Measurements from ENCODE around the gene CORO2A.
"Not testable (repeated sequence)": the region's sequence is repeated elsewhere in the genome, so short reads cannot be mapped to it uniquely, and the experiment has no call there.

CORO2A gene

GRCh38 chr9:98135938-98136337 is 56.5 kb downstream of the CORO2A start:
- no peak for DNase-seq

- DNase-seq: no peak
Measured at GRCh38 chr9:98135558-98135934, 56.9 kb downstream of the CORO2A start.

GRCh38 chr9:98134702-98135557 is 57.5 kb downstream of the CORO2A start:
- no peak for DNase-seq

- no peak for DNase-seq
Measured at GRCh38 chr9:98132806-98133631, 59.4 kb downstream of the CORO2A start.

GRCh38 chr9:98132158-98132557 is 60.3 kb downstream of the CORO2A start:
- DNase-seq: no peak

GRCh38 chr9:98130576-98131228 is 61.7 kb downstream of the CORO2A start:
- DNase-seq: no peak

GRCh38 chr9:98130060-98130459 is 62.4 kb downstream of the CORO2A start:
- DNase-seq: not testable (repeated sequence)

- DNase-seq: no peak
Measured at GRCh38 chr9:98129451-98129881, 63.0 kb downstream of the CORO2A start.

- no peak for DNase-seq
Measured at GRCh38 chr9:98128316-98128715, 64.1 kb downstream of the CORO2A start.

GRCh38 chr9:98127226-98127625 is 65.2 kb downstream of the CORO2A start:
- DNase-seq: no peak

GRCh38 chr9:98124637-98125426 is 67.6 kb downstream of the CORO2A start:
- no peak for DNase-seq

GRCh38 chr9:98124091-98124490 is 68.3 kb downstream of the CORO2A start:
- DNase-seq: not testable (repeated sequence)

GRCh38 chr9:98121058-98121457 is 71.4 kb downstream of the CORO2A start:
- peak; percentile 27 for DNase-seq

- DNase-seq: no peak
Measured at GRCh38 chr9:98120476-98120875, 72.0 kb downstream of the CORO2A start.

- peak; percentile 42 for DNase-seq
Measured at GRCh38 chr9:98118640-98119601, 73.5 kb downstream of the CORO2A start, which contains the start of gene TRIM14. TRIM14 (minus strand) TSS chr9:98119222; CDS start chr9:98119188, 34 bp downstream.

GRCh38 chr9:98117984-98118639 is 74.3 kb downstream of the CORO2A start:
- peak; percentile 62 for DNase-seq

- DNase-seq: not testable (repeated sequence)
Measured at GRCh38 chr9:98117097-98117496, 75.3 kb downstream of the CORO2A start.

- no peak for DNase-seq
Measured at GRCh38 chr9:98109052-98109451, 83.4 kb downstream of the CORO2A start.

GRCh38 chr9:98108531-98109031 is 83.9 kb downstream of the CORO2A start:
- DNase-seq: peak; percentile 65

- peak; percentile 40 for DNase-seq
Measured at GRCh38 chr9:98107926-98108325, 84.5 kb downstream of the CORO2A start.
